H9 (cell line): ENCODE results near the gene CD19. TPM values are rescaled to one million over a fixed set of nuclear protein-coding genes. Genes with fewer than 3 reads are reported as not detected.

Source experiments
- DNase-seq: peaks from one replicate; pipeline ENCODE4 v3.0.0-alpha.2; 2017
- H2AFZ ChIP-seq: one replicate; pipeline ENCODE4 v1.6.1; 2013; ENCODE audit warnings: mild to moderate bottlenecking, low read length, control low read depth, moderate library complexity
- H2AK5ac ChIP-seq: 2 replicates; pipeline ENCODE4 v1.6.1; 2013; ENCODE audit warnings: low read length, control low read depth, mixed read lengths; ENCODE audit not compliant: insufficient read length
- H2BK120ac ChIP-seq: one replicate; pipeline ENCODE4 v1.6.1; 2013; ENCODE audit warnings: low read depth, mild to moderate bottlenecking, low read length, control low read depth, inconsistent platforms; ENCODE audit not compliant: poor library complexity, severe bottlenecking
- H2BK12ac ChIP-seq: 2 replicates; pipeline ENCODE4 v1.6.1; 2013; ENCODE audit warnings: low read length, control low read depth, mixed read lengths, low read depth; ENCODE audit not compliant: insufficient read length
- H2BK15ac ChIP-seq: 2 replicates; pipeline ENCODE4 v1.6.1; 2013; ENCODE audit warnings: low read depth, low read length, control low read depth
- H2BK20ac ChIP-seq: one replicate; pipeline ENCODE4 v1.6.1; 2013; ENCODE audit warnings: low read depth, mild to moderate bottlenecking, low read length, control low read depth, inconsistent platforms; ENCODE audit not compliant: poor library complexity, severe bottlenecking
- H2BK5ac ChIP-seq: 2 replicates; pipeline ENCODE4 v1.6.1; 2013; ENCODE audit warnings: low read length, control low read depth, mixed read lengths; ENCODE audit not compliant: insufficient read length
- H3K14ac ChIP-seq: 2 replicates; pipeline ENCODE4 v1.6.1; 2013; ENCODE audit warnings: low read length, control low read depth; ENCODE audit not compliant: insufficient read depth
- H3K18ac ChIP-seq: 2 replicates; pipeline ENCODE4 v1.6.1; 2013; ENCODE audit warnings: low read depth, mild to moderate bottlenecking, mixed read lengths, low read length, control low read depth; ENCODE audit not compliant: insufficient read length
- H3K23ac ChIP-seq: 2 replicates; pipeline ENCODE4 v1.6.1; 2013; ENCODE audit warnings: low read length, control low read depth, mixed read lengths, low read depth; ENCODE audit not compliant: insufficient read length
- H3K23me2 ChIP-seq: 2 replicates; pipeline ENCODE4 v1.6.1; 2013; ENCODE audit warnings: low read depth, mild to moderate bottlenecking, mixed read lengths, low read length, control low read depth; ENCODE audit not compliant: insufficient read length, poor library complexity, severe bottlenecking
- H3K27ac ChIP-seq: 2 replicates; pipeline ENCODE4 v1.5.1; 2013; ENCODE audit warnings: low read length, control low read depth, mixed read lengths, low read depth; ENCODE audit not compliant: insufficient read length
- H3K27me3 ChIP-seq: 2 replicates; pipeline ENCODE4 v1.6.1; 2013; ENCODE audit warnings: low read length, control low read depth, inconsistent platforms; ENCODE audit not compliant: insufficient read depth
- H3K4ac ChIP-seq: 2 replicates; pipeline ENCODE4 v1.6.1; 2013; ENCODE audit warnings: low read depth, mild to moderate bottlenecking, control low read depth, inconsistent platforms, low read length, moderate library complexity
- H3K4me1 ChIP-seq: 2 replicates; pipeline ENCODE4 v1.6.1; 2013; ENCODE audit warnings: low read length, control low read depth, inconsistent platforms; ENCODE audit not compliant: insufficient read depth
- H3K4me2 ChIP-seq: 2 replicates; pipeline ENCODE4 v1.6.1; 2013; ENCODE audit warnings: low read length, control low read depth, mixed read lengths; ENCODE audit not compliant: insufficient read length, insufficient read depth
- H3K56ac ChIP-seq: 2 replicates; pipeline ENCODE4 v1.6.1; 2013; ENCODE audit warnings: low read depth, mild to moderate bottlenecking, mixed read lengths, low read length, control low read depth; ENCODE audit not compliant: insufficient read length
- H3K79me1 ChIP-seq: 2 replicates; pipeline ENCODE4 v1.6.1; 2013; ENCODE audit warnings: low read depth, mild to moderate bottlenecking, moderate library complexity, low read length, control low read depth, inconsistent platforms; ENCODE audit not compliant: insufficient read depth, poor library complexity, severe bottlenecking
- H3K79me2 ChIP-seq: 2 replicates; pipeline ENCODE4 v1.6.1; 2013; ENCODE audit warnings: low read length, control low read depth, inconsistent platforms; ENCODE audit not compliant: insufficient read depth
- H3K9ac ChIP-seq: 2 replicates; pipeline ENCODE4 v1.6.1; 2013; ENCODE audit warnings: low read length, control low read depth, mixed read lengths; ENCODE audit not compliant: insufficient read length; ENCODE audit errors: extremely low read depth
- H3K9me3 ChIP-seq: one replicate; pipeline ENCODE4 v1.6.1; 2013; ENCODE audit warnings: low read depth, low read length, inconsistent platforms; ENCODE audit not compliant: control insufficient read depth
- H3T11ph ChIP-seq: one replicate; pipeline ENCODE4 v1.6.1; 2013; ENCODE audit warnings: mild to moderate bottlenecking, low read length, control low read depth, inconsistent platforms
- H4K20me1 ChIP-seq: one replicate; pipeline ENCODE4 v1.6.1; 2013; ENCODE audit not compliant: control insufficient read depth, insufficient read length, insufficient read depth
- H4K5ac ChIP-seq: 2 replicates; pipeline ENCODE4 v1.6.1; 2013; ENCODE audit warnings: low read depth, mild to moderate bottlenecking, mixed read lengths, low read length, control low read depth; ENCODE audit not compliant: insufficient read length
- H4K8ac ChIP-seq: replicated peaks from 2 replicates; pipeline ENCODE4 v1.6.1; 2013; ENCODE audit warnings: low read length, control low read depth, mixed read lengths, low read depth; ENCODE audit not compliant: insufficient read length
- H4K91ac ChIP-seq: 2 replicates; pipeline ENCODE4 v1.6.1; 2013; ENCODE audit warnings: low read depth, mild to moderate bottlenecking, moderate library complexity, mixed read lengths, low read length, control low read depth; ENCODE audit not compliant: insufficient read length
- H3K27ac Mint-ChIP-seq, 3 experiments: 2 replicates in 2 of 3; 3 replicates in 1 of 3; pipeline ENCODE4 v1.8.0; 2020 to 2021; ENCODE audit warnings: mixed read lengths in 3 of 3, mild to moderate bottlenecking in 1 of 3, moderate library complexity in 1 of 3
- H3K27me3 Mint-ChIP-seq: 2 replicates; pipeline ENCODE4 v1.8.0; 2021; ENCODE audit warnings: low read depth, mild to moderate bottlenecking, moderate library complexity, mixed read lengths
- H3K36me3 Mint-ChIP-seq, 3 experiments: 2 replicates in 2 of 3; 3 replicates in 1 of 3; pipeline ENCODE4 v1.8.0; 2020 to 2021; ENCODE audit warnings: low read depth in 3 of 3, mixed read lengths in 3 of 3; ENCODE audit not compliant: insufficient read depth in 1 of 3
- H3K4me1 Mint-ChIP-seq, 2 experiments: 2 replicates each; pipeline ENCODE4 v1.8.0; 2020; ENCODE audit warnings: mixed read lengths in 2 of 2
- H3K4me3 Mint-ChIP-seq, 2 experiments: 2 replicates in 1 of 2; 3 replicates in 1 of 2; pipeline ENCODE4 v1.8.0; 2020 to 2021; ENCODE audit warnings: mild to moderate bottlenecking in 2 of 2, mixed read lengths in 2 of 2, moderate library complexity in 1 of 2
- H3K9me3 Mint-ChIP-seq, 2 experiments: 2 replicates in 1 of 2; 3 replicates in 1 of 2; pipeline ENCODE4 v1.8.0; 2020; ENCODE audit warnings: mild to moderate bottlenecking in 2 of 2, mixed read lengths in 2 of 2, moderate library complexity in 1 of 2
- WGBS: extraction: QIAGEN DNeasy Blood & Tissue Kit; methylation state at CpG from one replicate; pipeline ENCODE4 v1.1.7; 2013; ENCODE audit warnings: missing lambda C conversion rate, low lambda C conversion rate, mixed read lengths; ENCODE audit not compliant: insufficient read length; ENCODE audit errors: extremely low coverage; 5-methylcytosine and 5-hydroxymethylcytosine counted together
- total RNA-seq: library from RNA; stranded (reverse); gene quantifications from 2 replicates; pipeline ENCODE4 v1.2.1, GENCODE V29; 2021
- TF ChIP-seq, protein P1 (sequence below): fragments of 200-600 bp; sonication (generic); conservative IDR thresholded peaks from 3 replicates; pipeline ENCODE4 v1.8.0; 2021; ENCODE audit warnings: antibody characterized with exemption, mild to moderate bottlenecking

CD19 gene
- total RNA-seq, 1 experiment from 2014 or later = 0.50 TPM

DNA sequence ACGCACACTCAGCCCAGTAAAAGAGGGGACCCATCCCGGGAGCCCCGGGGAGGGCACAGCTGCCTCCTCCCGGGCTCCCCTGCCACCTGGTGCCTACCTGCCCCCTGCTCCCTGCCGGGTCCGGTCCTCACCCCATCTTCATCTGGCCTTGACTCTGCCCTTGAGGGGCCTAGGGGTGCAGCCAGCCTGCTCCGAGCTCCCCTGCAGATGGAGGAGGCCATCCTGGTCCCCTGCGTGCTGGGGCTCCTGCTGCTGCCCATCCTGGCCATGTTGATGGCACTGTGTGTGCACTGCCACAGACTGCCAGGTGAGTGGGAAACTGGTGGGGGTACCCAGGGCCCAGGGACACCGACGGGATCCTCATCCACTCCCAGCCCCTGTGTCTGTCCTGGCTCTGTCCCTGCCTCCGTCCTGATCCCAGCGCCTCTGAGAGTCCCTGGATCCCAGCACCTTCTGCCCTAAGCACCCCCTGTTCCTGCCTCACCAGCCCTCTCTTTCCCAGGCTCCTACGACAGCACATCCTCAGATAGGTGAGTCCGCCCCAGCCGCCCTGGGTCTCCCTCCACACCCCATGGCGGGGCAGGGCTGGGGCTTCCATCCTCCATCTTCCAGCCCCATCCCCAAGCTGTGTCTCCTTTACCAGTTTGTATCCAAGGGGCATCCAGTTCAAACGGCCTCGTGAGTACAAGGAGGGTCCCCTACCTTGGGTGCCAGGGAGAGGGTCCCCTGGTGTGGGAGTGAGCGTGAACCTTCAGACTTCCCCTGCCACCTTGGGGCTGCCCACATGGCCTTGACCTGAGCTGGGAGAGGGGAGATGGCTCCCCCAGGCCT, 53.7 kb downstream of the CD19 start:
- Histone ChIP-seq H3K23me2 (no peaks in the 10 kb centered on the region), H2BK12ac (no peak overlapping the region), H3K79me2 (no peaks in the 10 kb centered on the region), H3K14ac (no peak overlapping the region), H3K56ac (no peak overlapping the region), H2BK20ac (no peak overlapping the region), H3K9ac (no peak overlapping the region), H3K4me2 (no peak overlapping the region), H3K27ac (no peak overlapping the region), H3K79me1 (no peaks in the 10 kb centered on the region), H4K8ac (no peak overlapping the region), H3K4me1 (no peaks in the 10 kb centered on the region), H2BK15ac (no peak overlapping the region), H4K91ac (no peak overlapping the region), H3K4ac (no peak overlapping the region), H2AK5ac (no peak overlapping the region), H3K9me3 (no peaks in the 10 kb centered on the region), H3K27me3 (no peaks in the 10 kb centered on the region), H4K20me1 (no peaks in the 10 kb centered on the region), H2BK5ac (no peak overlapping the region), H2BK120ac (no peak overlapping the region), H3K18ac (no peak overlapping the region), H2AFZ (no peak overlapping the region), H3T11ph (no peak overlapping the region), H3K23ac (no peak overlapping the region), H4K5ac (no peak overlapping the region)
- DNase-seq = no peak
- Mint-ChIP-seq H3K4me3 (no peak overlapping the region), H3K27me3 (no peaks in the 10 kb centered on the region), H3K36me3 (peaks cover 15 to 35% (median 35%) of the 10 kb centered on the region in 3 experiments), H3K27ac (no peak overlapping the region), H3K4me1 (no peaks in the 10 kb centered on the region), H3K9me3 (peaks cover 4 to 6% of the 10 kb centered on the region in 2 experiments; a peak in 3 of 5 replicates)
- TF ChIP-seq, protein P1, sequence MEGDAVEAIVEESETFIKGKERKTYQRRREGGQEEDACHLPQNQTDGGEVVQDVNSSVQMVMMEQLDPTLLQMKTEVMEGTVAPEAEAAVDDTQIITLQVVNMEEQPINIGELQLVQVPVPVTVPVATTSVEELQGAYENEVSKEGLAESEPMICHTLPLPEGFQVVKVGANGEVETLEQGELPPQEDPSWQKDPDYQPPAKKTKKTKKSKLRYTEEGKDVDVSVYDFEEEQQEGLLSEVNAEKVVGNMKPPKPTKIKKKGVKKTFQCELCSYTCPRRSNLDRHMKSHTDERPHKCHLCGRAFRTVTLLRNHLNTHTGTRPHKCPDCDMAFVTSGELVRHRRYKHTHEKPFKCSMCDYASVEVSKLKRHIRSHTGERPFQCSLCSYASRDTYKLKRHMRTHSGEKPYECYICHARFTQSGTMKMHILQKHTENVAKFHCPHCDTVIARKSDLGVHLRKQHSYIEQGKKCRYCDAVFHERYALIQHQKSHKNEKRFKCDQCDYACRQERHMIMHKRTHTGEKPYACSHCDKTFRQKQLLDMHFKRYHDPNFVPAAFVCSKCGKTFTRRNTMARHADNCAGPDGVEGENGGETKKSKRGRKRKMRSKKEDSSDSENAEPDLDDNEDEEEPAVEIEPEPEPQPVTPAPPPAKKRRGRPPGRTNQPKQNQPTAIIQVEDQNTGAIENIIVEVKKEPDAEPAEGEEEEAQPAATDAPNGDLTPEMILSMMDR = no peak
- no CpG with 5 or more reads among the region's 19 CpGs for WGBS
